BJ (cell line): ENCODE data around the gene MTX3. TPM values are rescaled to one million over a fixed set of nuclear protein-coding genes. Genes with fewer than 3 reads are reported as not detected.

ENCODE experiments used
- CTCF ChIA-PET: fragments of 350-600 bp; formaldehyde crosslinking; extraction: SDS; loops from one replicate; lab custom pipeline; 2021; ENCODE audit warnings: antibody characterized with exemption, inconsistent platforms; lab: Yijun Ruan, JAX
- POLR2A ChIA-PET: fragments of 300-600 bp; sonication (Branson Sonifier 250); formaldehyde crosslinking; extraction: SDS; loops from one replicate; lab custom pipeline; 2021; ENCODE audit warnings: antibody characterized with exemption; lab: Charles Lee
- DNase-seq: peaks from one replicate; pipeline ENCODE4 v3.0.0-alpha.2; 2011; ENCODE audit warnings: low read depth
- H3K27me3 ChIP-seq: 2 replicates; pipeline ENCODE4 v1.6.0; 2011; ENCODE audit warnings: low read length; ENCODE audit not compliant: control insufficient read depth, insufficient read depth
- H3K36me3 ChIP-seq: 2 replicates; pipeline ENCODE4 v1.5.1; 2011; ENCODE audit warnings: low read length; ENCODE audit not compliant: control insufficient read depth, insufficient read depth
- H3K4me3 ChIP-seq: 2 replicates; pipeline ENCODE4 v1.5.1; 2011; ENCODE audit warnings: low read depth, mild to moderate bottlenecking, control low read depth, low read length
- polyA plus RNA-seq: library from polyadenylated mRNA; depleted of rRNA; stranded (reverse); fragments of >200 nt; gene quantifications from 2 replicates; pipeline ENCODE4 v1.2.3, GENCODE V29; 2011
- TF ChIP-seq, protein P1 (sequence below): IDR thresholded peaks from 2 replicates; pipeline ENCODE4 v1.5.1; 2011; ENCODE audit warnings: low read depth, mild to moderate bottlenecking, control low read depth, inconsistent platforms, low read length, moderate library complexity; ENCODE audit not compliant: insufficient read depth

The MTX3 gene
- polyA plus RNA-seq, 1 experiment = 5.1 TPM

DNA sequence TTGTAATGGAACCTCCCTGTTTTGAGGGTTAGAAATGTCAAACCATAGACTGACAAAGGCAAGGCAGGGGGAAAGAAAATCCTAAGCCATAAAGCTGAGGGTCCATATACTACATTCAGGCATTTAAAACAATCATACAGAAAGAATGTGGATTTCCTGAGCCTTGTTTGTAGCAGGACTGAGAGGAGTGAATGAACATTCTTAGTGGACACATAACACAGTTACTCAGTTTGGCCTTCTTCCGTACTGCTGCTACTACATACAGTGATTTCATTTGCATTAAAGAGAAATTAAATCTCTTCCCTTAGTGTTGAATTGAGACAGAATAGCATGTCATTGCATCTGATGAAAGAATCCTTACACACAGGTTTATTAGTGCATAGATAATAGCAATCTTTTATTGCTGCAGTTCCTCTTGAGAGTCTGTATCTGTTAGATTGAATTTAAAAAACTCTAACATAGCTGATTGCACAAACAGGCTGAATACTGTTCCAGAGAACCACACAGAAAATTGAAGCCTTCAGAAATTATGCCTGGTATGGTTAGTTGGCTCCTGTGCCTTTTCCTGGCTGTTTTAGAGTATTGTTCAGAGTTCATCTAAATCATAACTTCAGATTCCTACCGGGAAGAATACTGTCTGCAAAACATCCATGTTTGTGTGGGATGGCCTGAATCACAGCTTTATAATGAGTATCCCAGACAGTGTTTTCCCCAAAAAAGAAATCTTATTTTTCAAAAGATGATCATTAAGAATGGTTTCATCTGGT lies 2.0 kb upstream of the MTX3 start:
- ChIA-PET POLR2A (no interaction called here), CTCF (interaction anchor here (0.6 kb wide), 1 partner anchor 350 kb away, joined by 4 read pairs; no protein-coding TSS in a partner anchor)
- no peak for DNase-seq
- TF ChIP-seq, protein P1, sequence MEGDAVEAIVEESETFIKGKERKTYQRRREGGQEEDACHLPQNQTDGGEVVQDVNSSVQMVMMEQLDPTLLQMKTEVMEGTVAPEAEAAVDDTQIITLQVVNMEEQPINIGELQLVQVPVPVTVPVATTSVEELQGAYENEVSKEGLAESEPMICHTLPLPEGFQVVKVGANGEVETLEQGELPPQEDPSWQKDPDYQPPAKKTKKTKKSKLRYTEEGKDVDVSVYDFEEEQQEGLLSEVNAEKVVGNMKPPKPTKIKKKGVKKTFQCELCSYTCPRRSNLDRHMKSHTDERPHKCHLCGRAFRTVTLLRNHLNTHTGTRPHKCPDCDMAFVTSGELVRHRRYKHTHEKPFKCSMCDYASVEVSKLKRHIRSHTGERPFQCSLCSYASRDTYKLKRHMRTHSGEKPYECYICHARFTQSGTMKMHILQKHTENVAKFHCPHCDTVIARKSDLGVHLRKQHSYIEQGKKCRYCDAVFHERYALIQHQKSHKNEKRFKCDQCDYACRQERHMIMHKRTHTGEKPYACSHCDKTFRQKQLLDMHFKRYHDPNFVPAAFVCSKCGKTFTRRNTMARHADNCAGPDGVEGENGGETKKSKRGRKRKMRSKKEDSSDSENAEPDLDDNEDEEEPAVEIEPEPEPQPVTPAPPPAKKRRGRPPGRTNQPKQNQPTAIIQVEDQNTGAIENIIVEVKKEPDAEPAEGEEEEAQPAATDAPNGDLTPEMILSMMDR = no peak
- Histone ChIP-seq H3K36me3 (peaks cover 3% of the 10 kb centered on the region), H3K27me3 (no peaks in the 10 kb centered on the region), H3K4me3 (no peak overlapping the region)

DNA sequence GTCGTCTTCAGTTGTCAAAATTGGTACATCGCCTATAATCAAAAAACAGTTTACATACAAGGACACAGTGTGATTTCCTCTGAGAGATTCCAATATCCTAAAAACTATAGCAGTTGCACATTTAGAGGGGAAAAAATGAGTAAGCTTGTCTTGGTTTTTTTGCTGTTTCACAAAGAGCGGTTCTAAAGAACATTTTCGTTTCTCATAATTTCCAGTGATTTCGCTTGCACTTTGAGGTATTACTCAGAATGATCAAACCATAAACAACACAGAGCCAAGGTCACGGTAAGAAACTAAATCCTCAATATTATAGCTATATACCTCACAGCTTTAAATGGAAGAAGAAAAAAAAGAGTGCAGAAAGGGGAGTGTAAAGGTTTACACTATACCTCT lies 861 bp downstream of the MTX3 start:
- CTCF ChIA-PET = interaction anchor here (1.2 kb wide), 1 partner anchor 11 kb away, joined by 3 read pairs; no protein-coding TSS in a partner anchor
- H3K4me3 ChIP-seq = peak overlapping the region; percentile 98
- H3K36me3 ChIP-seq = peaks cover 3% of the 10 kb centered on the region
- no peak for DNase-seq
- H3K27me3 ChIP-seq = no peaks in the 10 kb centered on the region
- TF ChIP-seq, protein P1 = no peak
- POLR2A ChIA-PET = no interaction called here

DNA sequence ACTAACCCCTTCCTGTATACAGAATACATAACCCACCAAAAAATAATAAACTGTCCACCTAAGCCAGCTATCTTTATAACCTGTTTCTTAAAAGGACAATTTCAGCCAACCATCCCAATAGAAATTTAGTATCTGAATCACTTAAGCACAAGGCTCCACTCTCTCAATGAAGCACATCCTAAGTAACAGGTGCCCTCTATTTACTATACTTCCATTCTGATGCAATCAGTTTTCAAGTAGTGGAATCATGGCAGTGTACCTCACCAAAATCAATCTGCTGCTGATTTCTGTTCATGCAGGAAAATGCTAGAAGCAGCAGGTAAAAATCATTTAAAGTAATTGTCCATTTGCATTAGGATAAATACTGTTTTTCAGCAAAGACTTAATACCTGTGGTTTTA lies 4.8 kb downstream of the MTX3 start:
- no peak for DNase-seq
- H3K27me3 ChIP-seq = no peaks in the 10 kb centered on the region
- H3K4me3 ChIP-seq = no peak overlapping the region
- CTCF ChIA-PET = no interaction called here
- peaks cover 3% of the 10 kb centered on the region for H3K36me3 ChIP-seq
- POLR2A ChIA-PET = no interaction called here
- TF ChIP-seq, protein P1 = no peak

DNA sequence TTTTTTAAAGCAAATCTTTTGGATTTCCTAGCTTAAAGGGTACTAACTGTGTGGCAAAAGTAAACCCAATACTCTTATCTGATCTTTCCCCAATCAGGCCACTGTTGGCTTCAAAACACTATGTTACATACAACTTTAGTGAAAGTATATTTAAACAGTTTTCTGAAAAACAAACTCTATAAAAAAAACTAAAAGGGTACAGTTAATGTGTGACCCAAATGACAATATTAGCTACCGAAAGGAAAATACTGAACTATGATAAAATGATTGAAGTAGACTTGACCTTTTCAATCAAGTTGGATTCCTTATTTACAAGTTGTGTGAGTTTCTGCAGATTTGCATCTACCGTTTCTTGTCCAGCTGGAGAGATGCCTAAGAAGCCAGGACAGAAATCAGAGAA lies 5.8 kb downstream of the MTX3 start:
- no peak overlapping the region for H3K4me3 ChIP-seq
- no peak for DNase-seq
- ChIA-PET POLR2A (no interaction called here), CTCF (no interaction called here)
- TF ChIP-seq, protein P1 = no peak
- no peaks in the 10 kb centered on the region for H3K27me3 ChIP-seq
- H3K36me3 ChIP-seq = peaks cover 3% of the 10 kb centered on the region

DNA sequence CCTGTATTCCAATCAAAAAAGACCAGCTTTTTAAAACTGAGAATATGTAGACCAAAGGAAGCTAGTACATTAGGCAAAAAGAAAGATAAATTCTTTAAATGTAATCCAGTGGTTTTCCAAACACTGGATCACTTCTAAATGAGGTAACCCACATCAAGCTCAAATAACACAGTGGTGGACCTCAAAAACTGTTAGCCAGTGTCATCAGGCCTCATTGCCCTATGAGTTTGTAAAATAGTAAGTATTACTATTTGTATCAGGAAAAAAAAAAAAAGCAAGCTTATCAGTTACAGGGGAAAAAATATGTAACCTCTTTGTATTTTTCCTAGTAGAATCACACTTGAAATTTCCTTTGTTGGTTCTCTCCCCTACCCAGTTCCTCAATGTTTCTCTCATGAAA lies 6.7 kb downstream of the MTX3 start:
- POLR2A ChIA-PET = no interaction called here
- Histone ChIP-seq H3K4me3 (no peak overlapping the region), H3K36me3 (peaks cover 3% of the 10 kb centered on the region), H3K27me3 (no peaks in the 10 kb centered on the region)
- no peak for DNase-seq
- TF ChIP-seq, protein P1 = no peak
- CTCF ChIA-PET = interaction anchor here (0.7 kb wide), 1 partner anchor 14 kb away, joined by 3 read pairs; no protein-coding TSS in a partner anchor
